HG02943 (cell line): ENCODE results near the gene SPTBN5.

Experiments used
- ATAC-seq: cut with Tn5 transposase; IDR thresholded peaks from one replicate; pipeline ENCODE4 v1.9.1; 2021; ENCODE audit warnings: mild to moderate bottlenecking, low read depth, moderate library complexity; ENCODE audit not compliant: unreplicated experiment

Gene SPTBN5

GRCh38 chr15:41869770-41870688 is 23.8 kb downstream of the SPTBN5 start:
- no peak for ATAC-seq

GRCh38 chr15:41868321-41868720 is 25.5 kb downstream of the SPTBN5 start:
- ATAC-seq: no peak

GRCh38 chr15:41866872-41867579 is 26.8 kb downstream of the SPTBN5 start:
- ATAC-seq: no peak

- no peak for ATAC-seq
Measured at GRCh38 chr15:41866263-41866703, 27.6 kb downstream of the SPTBN5 start.

GRCh38 chr15:41865490-41866055 is 28.3 kb downstream of the SPTBN5 start:
- no peak for ATAC-seq

GRCh38 chr15:41862515-41863116 is 31.2 kb downstream of the SPTBN5 start:
- no peak for ATAC-seq

- no peak for ATAC-seq
Measured at GRCh38 chr15:41861736-41862356, 32.0 kb downstream of the SPTBN5 start.

GRCh38 chr15:41860049-41860828 is 33.6 kb downstream of the SPTBN5 start:
- ATAC-seq: no peak

GRCh38 chr15:41858756-41859155 is 35.1 kb downstream of the SPTBN5 start:
- no peak for ATAC-seq

GRCh38 chr15:41857316-41857715 is 36.5 kb downstream of the SPTBN5 start:
- ATAC-seq: no peak

GRCh38 chr15:41856716-41857115 is 37.1 kb downstream of the SPTBN5 start:
- ATAC-seq: no peak

GRCh38 chr15:41856262-41856661 is 37.6 kb downstream of the SPTBN5 start:
- ATAC-seq: no peak

GRCh38 chr15:41855261-41855961 is 38.4 kb downstream of the SPTBN5 start:
- no peak for ATAC-seq

GRCh38 chr15:41854443-41854842 is 39.4 kb downstream of the SPTBN5 start:
- ATAC-seq: no peak

- no peak for ATAC-seq
Measured at GRCh38 chr15:41853831-41854230, 40.0 kb downstream of the SPTBN5 start.

GRCh38 chr15:41852736-41853590 is 40.9 kb downstream of the SPTBN5 start:
- no peak for ATAC-seq

GRCh38 chr15:41851755-41852370 is 42.0 kb downstream of the SPTBN5 start:
- ATAC-seq: no peak

- ATAC-seq: no peak
Measured at GRCh38 chr15:41851167-41851523, 42.7 kb downstream of the SPTBN5 start.
